NCI-H1436 treated with DMSO at 0.1 percent for 48 hours (cell line): ENCODE measurements around the gene LRRC37A3.
"Not testable (repeated sequence)": the region's sequence is repeated elsewhere in the genome, so short reads cannot be mapped to it uniquely, and the experiment has no call there.

Source experiments
- DNase-seq: peaks from one replicate; lab custom pipeline; 2025; lab: John Stamatoyannopoulos, UW

LRRC37A3 gene

DNA sequence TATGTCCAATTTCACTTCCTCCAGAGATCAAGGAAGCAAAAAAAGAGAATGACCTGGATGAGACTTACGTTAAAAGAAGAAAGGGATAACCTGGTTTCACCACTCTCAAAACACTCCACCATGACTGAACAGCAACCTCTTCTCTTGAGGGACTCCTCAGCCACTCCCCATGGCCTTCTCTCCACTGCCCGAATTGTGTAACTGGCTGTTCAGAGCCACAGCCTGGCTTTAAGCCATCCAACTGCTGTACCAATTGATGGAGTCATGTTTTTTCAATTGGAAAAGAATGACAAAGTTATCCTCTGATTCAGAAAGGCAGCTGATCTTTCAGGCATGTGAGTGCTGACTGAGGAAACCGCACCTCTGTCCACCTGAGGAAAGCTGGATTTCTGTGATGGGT, 85.2 kb downstream of the LRRC37A3 start:
- not testable (repeated sequence) for DNase-seq

DNA sequence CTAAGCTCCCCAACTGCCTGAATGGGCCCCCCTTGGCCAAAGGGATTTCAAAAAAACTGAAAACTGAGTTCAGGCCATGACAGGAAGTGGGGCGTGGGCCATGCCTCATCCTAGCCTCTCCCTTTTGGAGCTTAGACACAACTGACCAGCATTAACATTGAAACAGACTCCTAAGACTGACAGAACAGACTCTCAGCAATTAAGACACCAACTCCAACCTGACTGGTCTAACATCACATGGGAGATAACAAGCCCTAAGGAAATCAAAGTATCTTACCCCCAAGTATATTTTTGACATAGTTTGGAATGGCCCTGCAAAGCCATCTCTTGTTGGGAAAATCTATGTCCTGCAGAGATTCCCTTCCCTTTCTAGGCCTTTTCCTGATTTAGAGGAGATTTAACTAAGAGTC, 88.6 kb downstream of the LRRC37A3 start:
- DNase-seq = not testable (repeated sequence)

DNA sequence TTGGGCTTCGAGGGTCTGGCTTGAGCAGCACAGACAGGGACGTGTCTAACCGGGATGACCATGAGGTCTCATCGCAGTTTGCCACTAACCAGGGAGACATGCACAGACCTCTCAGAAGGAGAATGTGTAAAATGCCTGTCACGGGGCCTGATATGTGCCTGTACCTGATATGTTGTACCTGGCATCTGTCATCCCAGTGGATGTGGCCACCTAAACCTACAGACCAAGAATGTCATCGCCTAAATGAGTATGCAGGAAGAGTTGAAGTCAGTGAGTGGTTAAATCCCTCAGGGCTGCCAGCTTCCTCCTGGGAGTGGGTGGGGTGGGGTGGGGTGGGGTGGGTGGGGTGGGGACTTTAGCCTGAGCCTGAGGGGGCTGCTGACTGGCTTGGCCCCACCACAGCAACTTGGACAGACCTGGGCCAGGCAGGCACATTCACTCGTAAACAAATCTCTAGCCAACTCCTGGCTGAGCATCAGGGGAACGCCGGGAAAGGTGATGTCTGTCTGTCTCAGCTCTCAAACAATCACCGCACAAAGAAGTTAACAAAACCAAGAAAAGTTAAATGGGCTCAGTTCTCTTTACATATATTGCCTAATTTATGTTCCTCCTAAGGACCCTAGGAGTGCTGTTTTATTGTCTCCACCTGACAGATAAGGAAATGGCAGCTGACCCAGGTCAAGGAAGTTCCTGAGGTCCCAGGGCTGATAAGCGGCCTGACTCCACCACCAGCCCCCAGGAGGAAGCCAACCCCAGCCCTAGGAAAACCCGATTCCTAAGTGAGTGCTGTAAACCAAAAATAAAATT, 89.3 kb downstream of the LRRC37A3 start:
- not testable (repeated sequence) for DNase-seq

- not testable (repeated sequence) for DNase-seq
These were observed 90.2 kb downstream of the LRRC37A3 start for GRCh38 chr17:64829068-64829467.

GRCh38 chr17:64818904-64819303, 100.4 kb downstream of the LRRC37A3 start:
- DNase-seq = not testable (repeated sequence)

GRCh38 chr17:64815833-64816198, 103.5 kb downstream of the LRRC37A3 start:
- DNase-seq = not testable (repeated sequence)

DNA sequence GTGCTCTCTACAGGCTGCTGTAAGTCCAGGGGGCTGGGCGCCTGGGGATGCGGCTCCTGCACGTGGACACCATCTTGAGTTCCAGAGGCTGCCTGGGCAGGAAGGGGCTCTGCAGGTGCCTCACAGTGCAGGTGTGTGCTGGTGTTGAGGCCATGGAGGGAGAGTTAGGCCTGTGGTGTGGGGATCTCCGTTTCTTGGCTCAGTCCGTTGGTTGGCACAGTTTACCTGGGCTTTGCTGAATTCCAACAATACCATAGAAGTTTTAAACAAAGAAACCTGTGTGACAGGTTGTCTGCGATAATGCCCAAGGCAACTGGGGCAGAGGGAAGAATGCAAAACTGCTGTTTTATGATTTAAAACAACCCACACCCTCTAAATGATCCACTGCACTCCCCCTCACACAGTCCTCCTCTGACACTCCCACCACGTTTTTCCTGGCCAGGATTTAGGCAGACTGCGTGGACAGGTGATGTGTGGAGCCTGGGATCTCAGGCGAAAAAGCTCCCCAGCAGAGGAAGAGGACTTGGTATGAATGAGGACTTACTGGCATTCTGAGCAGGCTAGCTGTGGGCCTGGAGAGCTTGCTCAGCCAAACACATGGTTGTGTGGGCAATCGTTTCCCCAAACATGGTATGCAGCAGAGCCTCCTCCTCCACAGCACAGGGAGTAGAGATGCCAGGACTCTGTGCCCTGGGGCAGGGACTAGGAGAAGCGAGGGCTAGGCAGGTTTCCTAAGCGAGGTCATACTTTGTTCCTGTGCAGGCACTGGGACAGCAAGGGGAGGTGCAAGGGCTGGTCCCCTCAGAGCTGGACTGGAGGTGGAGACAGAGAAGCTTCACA, 104.1 kb downstream of the LRRC37A3 start:
- DNase-seq = not testable (repeated sequence)

DNA sequence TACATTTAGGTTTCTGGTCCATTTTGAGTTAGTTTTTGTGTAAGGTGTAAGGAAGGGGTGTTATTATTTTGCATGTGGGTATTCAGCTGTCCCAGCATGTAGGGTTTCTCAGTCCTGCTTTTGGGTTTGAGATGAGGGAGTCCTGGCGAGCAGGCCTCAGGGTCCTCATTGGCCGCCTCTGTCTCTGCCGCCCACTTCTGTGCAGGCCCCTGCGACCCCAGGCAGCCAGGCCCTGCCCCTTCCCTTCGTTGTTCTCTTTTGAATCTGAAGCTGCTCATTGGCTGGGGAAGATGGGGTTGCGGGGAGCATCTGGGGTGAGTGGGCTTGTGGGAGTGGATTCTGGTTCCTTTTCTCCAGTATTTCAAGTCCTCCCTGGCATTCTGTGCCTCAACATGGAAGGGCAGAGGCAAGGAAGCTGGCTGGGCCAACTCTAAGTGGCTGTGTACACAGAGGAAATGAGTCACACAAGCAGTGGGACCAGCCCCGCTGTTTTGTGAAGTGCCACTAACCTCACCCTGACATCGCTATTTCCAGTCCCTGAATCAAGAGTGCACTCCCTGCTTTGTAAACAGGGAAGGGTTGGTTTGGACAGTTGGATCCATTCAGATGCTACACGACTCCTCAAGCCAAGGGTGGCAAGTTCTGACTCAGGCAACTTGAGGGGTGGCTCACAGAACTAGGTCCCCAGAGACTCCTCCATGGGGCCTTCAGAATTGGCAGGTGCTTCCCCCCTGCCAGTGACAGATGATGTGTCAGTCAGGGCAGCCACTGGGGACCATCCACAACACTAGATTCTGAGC, 110.9 kb downstream of the LRRC37A3 start:
- DNase-seq = peak; percentile 85
